HL-60 (cell line): ENCODE measurements around the gene SHLD1.

ENCODE experiments used
- CTCF ChIP-seq: IDR thresholded peaks from one replicate; pipeline ENCODE4 v1.5.1; 2011; ENCODE audit warnings: low read length, control low read depth, inconsistent platforms; ENCODE audit not compliant: insufficient read depth
- POLR2AphosphoS5 ChIP-seq: IDR thresholded peaks from 2 replicates; pipeline ENCODE4 v1.6.1; 2012; ENCODE audit warnings: low read depth
- SPI1 ChIP-seq: IDR thresholded peaks from 2 replicates; pipeline ENCODE4 v1.6.1; 2012; ENCODE audit warnings: low read depth, mild to moderate bottlenecking, borderline replicate concordance

GRCh38 chr20:5753814-5754213 is 3.6 kb downstream of the SHLD1 start:
- no peak for TF ChIP-seq CTCF
- no peak for TF ChIP-seq SPI1
- no peak for TF ChIP-seq POLR2AphosphoS5
